ENCODE results near the gene GPHB5.
"Not testable (repeated sequence)": the region's sequence is repeated elsewhere in the genome, so short reads cannot be mapped to it uniquely, and the experiment has no call there.

The GPHB5 gene

GRCh38 chr14:63304429-63304828 is 14.3 kb downstream of the GPHB5 start:
- H3K27me3 Mint-ChIP-seq = peaks cover 26% of the 10 kb centered on the region
- H3K9me3 Mint-ChIP-seq; H3K36me3 Mint-ChIP-seq (ENCODE audit: low read depth); DNase-seq; H3K4me1 Mint-ChIP-seq (ENCODE audit: low read depth); H3K4me3 Mint-ChIP-seq; H3K27ac Mint-ChIP-seq: not testable (repeated sequence)

GRCh38 chr14:63301891-63302534 is 16.7 kb downstream of the GPHB5 start:
- no peak overlapping the region for H3K27ac Mint-ChIP-seq
- no peaks in the 10 kb centered on the region for H3K36me3 Mint-ChIP-seq (ENCODE audit: low read depth)
- H3K4me1 Mint-ChIP-seq (ENCODE audit: low read depth) = peaks cover 2% of the 10 kb centered on the region
- H3K4me3 Mint-ChIP-seq = no peak overlapping the region
- no peaks in the 10 kb centered on the region for H3K9me3 Mint-ChIP-seq
- peaks cover 27% of the 10 kb centered on the region for H3K27me3 Mint-ChIP-seq
- no peak for DNase-seq

GRCh38 chr14:63300854-63301253 is 17.9 kb downstream of the GPHB5 start:
- DNase-seq = no peak
- Mint-ChIP-seq H3K36me3 (ENCODE audit: low read depth) (no peaks in the 10 kb centered on the region), H3K27me3 (peaks cover 24% of the 10 kb centered on the region), H3K4me3 (no peak overlapping the region), H3K27ac (no peak overlapping the region), H3K9me3 (no peaks in the 10 kb centered on the region), H3K4me1 (ENCODE audit: low read depth) (peaks cover 8% of the 10 kb centered on the region)

- Mint-ChIP-seq H3K36me3 (ENCODE audit: low read depth) (no peaks in the 10 kb centered on the region), H3K27me3 (peaks cover 25% of the 10 kb centered on the region), H3K4me3 (no peak overlapping the region), H3K4me1 (ENCODE audit: low read depth) (peaks cover 18% of the 10 kb centered on the region), H3K27ac (no peak overlapping the region), H3K9me3 (no peaks in the 10 kb centered on the region)
- no peak for DNase-seq
Measured at GRCh38 chr14:63299351-63300110, 19.2 kb downstream of the GPHB5 start.

GRCh38 chr14:63297372-63298063 is 21.2 kb downstream of the GPHB5 start:
- Mint-ChIP-seq H3K27me3 (peaks cover 28% of the 10 kb centered on the region), H3K27ac (no peak overlapping the region), H3K4me1 (ENCODE audit: low read depth) (peaks cover 18% of the 10 kb centered on the region), H3K4me3 (no peak overlapping the region), H3K9me3 (no peaks in the 10 kb centered on the region), H3K36me3 (ENCODE audit: low read depth) (no peaks in the 10 kb centered on the region)
- DNase-seq = no peak

GRCh38 chr14:63296060-63296563 is 22.6 kb downstream of the GPHB5 start:
- H3K4me1 Mint-ChIP-seq (ENCODE audit: low read depth) = peaks cover 18% of the 10 kb centered on the region
- H3K27ac Mint-ChIP-seq = peak overlapping the region; percentile 35
- no peak overlapping the region for H3K4me3 Mint-ChIP-seq
- H3K9me3 Mint-ChIP-seq = no peaks in the 10 kb centered on the region
- H3K36me3 Mint-ChIP-seq (ENCODE audit: low read depth) = no peaks in the 10 kb centered on the region
- no peak for DNase-seq
- H3K27me3 Mint-ChIP-seq = peaks cover 28% of the 10 kb centered on the region

- Mint-ChIP-seq H3K9me3 (no peaks in the 10 kb centered on the region), H3K27me3 (peaks cover 30% of the 10 kb centered on the region), H3K27ac (no peak overlapping the region), H3K4me3 (peak overlapping the region; percentile 9), H3K4me1 (ENCODE audit: low read depth) (peaks cover 18% of the 10 kb centered on the region), H3K36me3 (ENCODE audit: low read depth) (no peaks in the 10 kb centered on the region)
- DNase-seq = no peak
Measured at GRCh38 chr14:63295231-63295685, 23.5 kb downstream of the GPHB5 start.

- H3K36me3 Mint-ChIP-seq (ENCODE audit: low read depth) = no peaks in the 10 kb centered on the region
- no peak overlapping the region for H3K4me3 Mint-ChIP-seq
- peaks cover 23% of the 10 kb centered on the region for H3K27me3 Mint-ChIP-seq
- no peak for DNase-seq
- no peaks in the 10 kb centered on the region for H3K9me3 Mint-ChIP-seq
- no peak overlapping the region for H3K27ac Mint-ChIP-seq
- H3K4me1 Mint-ChIP-seq (ENCODE audit: low read depth) = peaks cover 16% of the 10 kb centered on the region
Measured at GRCh38 chr14:63292805-63293204, 25.9 kb downstream of the GPHB5 start.

- H3K36me3 Mint-ChIP-seq (ENCODE audit: low read depth) = no peaks in the 10 kb centered on the region
- no peak for DNase-seq
- peaks cover 23% of the 10 kb centered on the region for H3K27me3 Mint-ChIP-seq
- H3K4me1 Mint-ChIP-seq (ENCODE audit: low read depth) = peaks cover 10% of the 10 kb centered on the region
- no peak overlapping the region for H3K27ac Mint-ChIP-seq
- no peak overlapping the region for H3K4me3 Mint-ChIP-seq
- no peaks in the 10 kb centered on the region for H3K9me3 Mint-ChIP-seq
Measured at GRCh38 chr14:63290741-63291430, 27.8 kb downstream of the GPHB5 start.

GRCh38 chr14:63288853-63289252 is 29.9 kb downstream of the GPHB5 start:
- Mint-ChIP-seq H3K36me3 (ENCODE audit: low read depth) (no peaks in the 10 kb centered on the region), H3K27me3 (peaks cover 18% of the 10 kb centered on the region), H3K4me3 (no peak overlapping the region), H3K4me1 (ENCODE audit: low read depth) (no peaks in the 10 kb centered on the region), H3K9me3 (no peaks in the 10 kb centered on the region), H3K27ac (no peak overlapping the region)
- DNase-seq = no peak

- no peak overlapping the region for H3K4me3 Mint-ChIP-seq
- no peak for DNase-seq
- peaks cover 14% of the 10 kb centered on the region for H3K27me3 Mint-ChIP-seq
- no peaks in the 10 kb centered on the region for H3K9me3 Mint-ChIP-seq
- H3K36me3 Mint-ChIP-seq (ENCODE audit: low read depth) = no peaks in the 10 kb centered on the region
- no peak overlapping the region for H3K27ac Mint-ChIP-seq
- no peaks in the 10 kb centered on the region for H3K4me1 Mint-ChIP-seq (ENCODE audit: low read depth)
Measured at GRCh38 chr14:63287666-63288483, 30.9 kb downstream of the GPHB5 start.

- H3K27me3 Mint-ChIP-seq = peaks cover 4% of the 10 kb centered on the region
- H3K36me3 Mint-ChIP-seq (ENCODE audit: low read depth) = no peaks in the 10 kb centered on the region
- H3K27ac Mint-ChIP-seq = no peak overlapping the region
- H3K4me1 Mint-ChIP-seq (ENCODE audit: low read depth) = no peaks in the 10 kb centered on the region
- DNase-seq = no peak
- H3K9me3 Mint-ChIP-seq = no peaks in the 10 kb centered on the region
- no peak overlapping the region for H3K4me3 Mint-ChIP-seq
Measured at GRCh38 chr14:63286071-63286470, 32.7 kb downstream of the GPHB5 start.

GRCh38 chr14:63283884-63284248 is 34.9 kb downstream of the GPHB5 start:
- Mint-ChIP-seq H3K9me3 (no peaks in the 10 kb centered on the region), H3K27me3 (peaks cover 5% of the 10 kb centered on the region), H3K4me1 (ENCODE audit: low read depth) (no peaks in the 10 kb centered on the region), H3K27ac (no peak overlapping the region), H3K36me3 (ENCODE audit: low read depth) (no peaks in the 10 kb centered on the region), H3K4me3 (no peak overlapping the region)
- no peak for DNase-seq

Measured in activated T-cell treated with anti-CD3 and anti-CD28 coated beads, Interleukin-2, amount 50 U/mL, for 24 hours (primary cell).